Peyer's patch (tissue), 4 donors: ENCODE data around the gene USP40.

Experiments
- POLR2A ChIP-seq, 2 donors: fragments of 450-650 bp; IDR thresholded peaks; one replicate each; pipeline ENCODE4 v1.5.1; 2017; ENCODE audit warnings: antibody characterized with exemption in 2 of 2, mild to moderate bottlenecking in 2 of 2, moderate library complexity in 2 of 2
- TF ChIP-seq, protein P1 (sequence below), 6 experiments: fragments of 450-650 bp in 4 of 6; fragments of 200-600 bp in 2 of 6; sonication (generic) in 1 of 6; IDR thresholded peaks; one replicate each; pipeline ENCODE4 v1.5.1; 2017 to 2019; ENCODE audit warnings: antibody characterized with exemption in 6 of 6, mild to moderate bottlenecking in 3 of 6, moderate library complexity in 1 of 6

DNA sequence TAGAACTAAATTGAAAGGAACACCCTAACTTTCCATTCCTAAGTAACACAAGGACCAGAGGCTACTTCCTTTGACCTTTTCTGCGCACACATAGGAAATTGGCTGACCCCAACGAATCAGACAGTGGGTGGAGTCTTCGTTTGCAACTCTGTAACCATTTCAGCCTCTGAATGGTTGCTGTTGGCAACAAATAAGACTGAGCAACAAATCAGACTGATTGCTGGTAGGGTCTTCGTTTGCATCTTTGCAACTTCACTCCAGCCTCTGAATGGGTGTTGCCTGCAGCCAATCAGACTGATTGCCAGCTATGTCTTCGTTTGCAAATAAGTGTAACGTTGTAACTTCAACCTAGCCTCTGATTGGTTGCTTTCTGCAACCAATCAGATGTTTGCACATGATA, 34.6 kb downstream of the USP40 start:
- TF ChIP-seq, protein P1, sequence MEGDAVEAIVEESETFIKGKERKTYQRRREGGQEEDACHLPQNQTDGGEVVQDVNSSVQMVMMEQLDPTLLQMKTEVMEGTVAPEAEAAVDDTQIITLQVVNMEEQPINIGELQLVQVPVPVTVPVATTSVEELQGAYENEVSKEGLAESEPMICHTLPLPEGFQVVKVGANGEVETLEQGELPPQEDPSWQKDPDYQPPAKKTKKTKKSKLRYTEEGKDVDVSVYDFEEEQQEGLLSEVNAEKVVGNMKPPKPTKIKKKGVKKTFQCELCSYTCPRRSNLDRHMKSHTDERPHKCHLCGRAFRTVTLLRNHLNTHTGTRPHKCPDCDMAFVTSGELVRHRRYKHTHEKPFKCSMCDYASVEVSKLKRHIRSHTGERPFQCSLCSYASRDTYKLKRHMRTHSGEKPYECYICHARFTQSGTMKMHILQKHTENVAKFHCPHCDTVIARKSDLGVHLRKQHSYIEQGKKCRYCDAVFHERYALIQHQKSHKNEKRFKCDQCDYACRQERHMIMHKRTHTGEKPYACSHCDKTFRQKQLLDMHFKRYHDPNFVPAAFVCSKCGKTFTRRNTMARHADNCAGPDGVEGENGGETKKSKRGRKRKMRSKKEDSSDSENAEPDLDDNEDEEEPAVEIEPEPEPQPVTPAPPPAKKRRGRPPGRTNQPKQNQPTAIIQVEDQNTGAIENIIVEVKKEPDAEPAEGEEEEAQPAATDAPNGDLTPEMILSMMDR (IDR thresholded peaks at IDR 0.05), result no peak
- no peak for TF ChIP-seq POLR2A (IDR thresholded peaks at IDR 0.05)
